K562 (cell line): ENCODE results near the gene DBX1. TPM values are rescaled to one million over a fixed set of nuclear protein-coding genes. Genes with fewer than 3 reads are reported as not detected.

ENCODE experiments used
- ARID2 ChIP-seq: fragments of 450-650 bp; IDR thresholded peaks from 2 replicates; pipeline ENCODE4 v1.6.1; 2017; ENCODE audit warnings: antibody characterized with exemption, mild to moderate bottlenecking
- ATF7 ChIP-seq: fragments of 450-650 bp; IDR thresholded peaks from 2 replicates; pipeline ENCODE4 v1.7.1; 2014; ENCODE audit warnings: mild to moderate bottlenecking, moderate library complexity
- CC2D1A ChIP-seq: fragments of 450-650 bp; IDR thresholded peaks from 2 replicates; pipeline ENCODE4 v1.6.1; 2017; ENCODE audit warnings: mild to moderate bottlenecking
- CTBP1 ChIP-seq: fragments of 450-650 bp; IDR thresholded peaks from 2 replicates; pipeline ENCODE4 v1.6.1; 2016; ENCODE audit warnings: borderline replicate concordance
- GATAD2B ChIP-seq: fragments of 450-650 bp; IDR thresholded peaks from 2 replicates; pipeline ENCODE4 v1.6.1; 2017; ENCODE audit warnings: mild to moderate bottlenecking, borderline replicate concordance
- NR2C2 ChIP-seq, 2 experiments: fragments of 200-800 bp in 1 of 2; sonication (Bioruptor generic) in 1 of 2; sonication (generic) in 1 of 2; formaldehyde crosslinking in 1 of 2; IDR thresholded peaks; 2 replicates each; pipeline versions ENCODE4 v1.6.1 to v1.8.0; 2016 to 2022; ENCODE audit warnings: mild to moderate bottlenecking in 1 of 2, missing compliant biosample characterization in 1 of 2, missing genetic modification characterization in 1 of 2, missing genetic modification reagents in 1 of 2
- RAD21 ChIP-seq, 2 experiments: fragments of 250-450 bp in 1 of 2; fragments of 450-650 bp in 1 of 2; sonication (Bioruptor Pico) in 1 of 2; formaldehyde crosslinking in 1 of 2; IDR thresholded peaks in 1 of 2; conservative IDR thresholded peaks in 1 of 2; 2 replicates each; pipeline versions ENCODE4 v1.4.0 to v1.8.0; 2020 to 2022; ENCODE audit warnings: mild to moderate bottlenecking in 2 of 2, moderate library complexity in 1 of 2
- RNF2 ChIP-seq: sonication (generic); IDR thresholded peaks from 2 replicates; pipeline ENCODE4 v1.6.1; 2016
- SNIP1 ChIP-seq: fragments of 450-650 bp; IDR thresholded peaks from 2 replicates; pipeline ENCODE4 v1.7.1; 2017; ENCODE audit warnings: low read depth, mild to moderate bottlenecking
- SP1 ChIP-seq: sonication (generic); formaldehyde crosslinking; IDR thresholded peaks from 2 replicates; pipeline ENCODE4 v1.8.1; 2022; ENCODE audit warnings: mild to moderate bottlenecking, missing genetic modification reagents
- ZNF217 ChIP-seq: sonication (generic); formaldehyde crosslinking; IDR thresholded peaks from 2 replicates; pipeline ENCODE4 v1.8.0; 2022; ENCODE audit warnings: mild to moderate bottlenecking, missing genetic modification reagents
- ZNF696 ChIP-seq: fragments of 250-450 bp; sonication (Bioruptor Pico); conservative IDR thresholded peaks from 2 replicates; pipeline ENCODE4 v1.4.0; 2020; ENCODE audit warnings: mild to moderate bottlenecking, moderate library complexity
- ZNF764 ChIP-seq: fragments of 250-450 bp; sonication (Bioruptor Pico); IDR thresholded peaks from 2 replicates; pipeline ENCODE4 v1.4.0; 2020; ENCODE audit warnings: low read depth, mild to moderate bottlenecking, moderate library complexity
- polyA plus RNA-seq, 8 experiments: library from polyadenylated mRNA; depleted of rRNA in 4 of 8; stranded (reverse) in 5 of 8; unstranded in 3 of 8; fragments of >200 nt; fragmentation: Nextera tagmentation in 2 of 8; fragmentation: Illumina TruSeq in 1 of 8; extraction: Ambion mirVana in 2 of 8; extraction: Trizol in 1 of 8; gene quantifications; 2 replicates each; pipeline versions ENCODE4 v1.2.1 to v1.2.3, GENCODE V29; 2011 to 2014; ENCODE audit warnings: inconsistent platforms in 1 of 8, missing spikeins in 1 of 8
- total RNA-seq, 7 experiments: library from RNA; depleted of rRNA in 6 of 7; stranded (reverse); fragments of >200 nt in 6 of 7; fragmentation: Illumina TruSeq in 2 of 7; extraction: Trizol in 2 of 7; gene quantifications; 2 replicates each; pipeline versions ENCODE4 v1.2.1 to v1.2.3, GENCODE V29; 2011 to 2021; ENCODE audit warnings: low replicate concordance in 1 of 7
- TF ChIP-seq, protein P1 (sequence below), 3 experiments: fragments of 200-800 bp in 1 of 3; sonication (Bioruptor generic) in 1 of 3; sonication (generic) in 1 of 3; formaldehyde crosslinking in 1 of 3; IDR thresholded peaks; 2 replicates each; pipeline versions ENCODE4 v1.6.1 to v1.8.0; 2016 to 2022; ENCODE audit warnings: mild to moderate bottlenecking in 2 of 3, missing compliant biosample characterization in 2 of 3, missing genetic modification characterization in 2 of 3, missing genetic modification reagents in 1 of 3
- TF ChIP-seq, protein P2 (sequence below): fragments of 450-650 bp; formaldehyde crosslinking; IDR thresholded peaks from 2 replicates; pipeline ENCODE4 v1.4.0; 2020; ENCODE audit warnings: mild to moderate bottlenecking, moderate library complexity

DBX1 gene
- total and polyA plus RNA-seq, 9 of the 15 experiments (the other 6 are each of a cell fraction or from before 2014, with no cell fraction given), result not detected

DNA sequence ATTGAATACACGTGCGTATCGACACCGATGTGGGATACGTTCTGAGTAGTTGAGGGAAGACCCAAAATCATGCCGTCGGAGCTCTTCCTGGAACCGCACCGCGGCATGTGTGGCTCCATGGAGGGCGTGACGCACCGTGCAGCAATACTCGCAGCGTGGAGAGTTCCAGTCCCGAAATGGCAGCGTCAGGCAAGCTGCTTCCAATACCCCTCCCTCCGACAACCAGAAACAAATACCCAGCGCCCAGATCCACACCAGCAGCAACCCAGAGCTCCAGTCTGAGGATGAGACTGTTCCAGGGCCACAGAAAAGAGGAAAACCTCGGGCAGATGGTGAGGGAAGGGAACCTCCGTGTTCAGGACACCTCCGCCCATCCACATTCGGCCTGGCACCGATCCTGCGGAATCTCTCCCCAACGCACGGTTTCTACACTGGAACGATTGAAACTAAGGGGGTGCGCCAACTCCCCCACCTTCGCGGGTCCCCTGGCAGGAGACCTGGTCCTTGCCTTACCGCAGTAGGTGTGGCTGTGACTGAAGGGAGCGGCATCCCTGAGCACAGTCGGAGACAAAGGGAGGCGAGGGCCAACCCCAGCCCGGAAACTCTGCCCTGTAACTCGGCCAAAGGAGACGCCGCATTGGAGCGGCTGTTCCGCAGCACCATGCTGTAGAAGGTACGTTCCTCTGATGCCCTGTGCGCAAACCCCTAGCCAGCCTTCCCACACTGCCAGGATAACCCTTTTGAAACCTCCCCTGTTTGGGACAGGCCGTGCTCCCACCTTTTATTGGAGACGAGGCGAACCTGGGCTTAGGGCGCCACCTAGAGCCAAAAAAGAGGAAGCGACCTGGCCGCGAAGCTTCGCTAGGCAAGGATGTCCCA lies 28.2 kb downstream of the DBX1 start (continued):
- TF ChIP-seq, protein P1, sequence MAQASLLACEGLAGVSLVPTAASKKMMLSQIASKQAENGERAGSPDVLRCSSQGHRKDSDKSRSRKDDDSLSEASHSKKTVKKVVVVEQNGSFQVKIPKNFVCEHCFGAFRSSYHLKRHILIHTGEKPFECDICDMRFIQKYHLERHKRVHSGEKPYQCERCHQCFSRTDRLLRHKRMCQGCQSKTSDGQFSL (CRISPR knock-in tag; IDR thresholded peaks at IDR 0.05), result no peak
- TF ChIP-seq, protein P1 (tag; IDR thresholded peaks at IDR 0.05), result no peak
- TF ChIP-seq ZNF764, result no peak
- no peak for TF ChIP-seq RNF2
- peak; percentile 19; the same call in 1 of the 2 replicates for TF ChIP-seq CTBP1
- TF ChIP-seq RAD21 (CRISPR knock-in tag; conservative IDR thresholded peaks at IDR 0.05 in 1 of 2, IDR thresholded peaks at IDR 0.05 in 1 of 2), result peak; percentile 92 to 94
- TF ChIP-seq ATF7, result 0 out of 2 replicates have a peak, but pooled peaks have one; percentile 16
- peak; percentile 73; the same call in 1 of the 2 replicates for TF ChIP-seq CC2D1A
- TF ChIP-seq SNIP1, result no peak
- TF ChIP-seq GATAD2B, result no peak
- peak; percentile 48; the same call in 1 of the 2 replicates for TF ChIP-seq ARID2
- no peak for TF ChIP-seq ZNF696 (CRISPR knock-in tag)
- TF ChIP-seq ZNF217 (CRISPR knock-in tag), result no peak
- no peak for TF ChIP-seq NR2C2 (CRISPR knock-in tag; IDR thresholded peaks at IDR 0.05)
- no peak for TF ChIP-seq NR2C2 (tag; IDR thresholded peaks at IDR 0.05)
- TF ChIP-seq, protein P2, sequence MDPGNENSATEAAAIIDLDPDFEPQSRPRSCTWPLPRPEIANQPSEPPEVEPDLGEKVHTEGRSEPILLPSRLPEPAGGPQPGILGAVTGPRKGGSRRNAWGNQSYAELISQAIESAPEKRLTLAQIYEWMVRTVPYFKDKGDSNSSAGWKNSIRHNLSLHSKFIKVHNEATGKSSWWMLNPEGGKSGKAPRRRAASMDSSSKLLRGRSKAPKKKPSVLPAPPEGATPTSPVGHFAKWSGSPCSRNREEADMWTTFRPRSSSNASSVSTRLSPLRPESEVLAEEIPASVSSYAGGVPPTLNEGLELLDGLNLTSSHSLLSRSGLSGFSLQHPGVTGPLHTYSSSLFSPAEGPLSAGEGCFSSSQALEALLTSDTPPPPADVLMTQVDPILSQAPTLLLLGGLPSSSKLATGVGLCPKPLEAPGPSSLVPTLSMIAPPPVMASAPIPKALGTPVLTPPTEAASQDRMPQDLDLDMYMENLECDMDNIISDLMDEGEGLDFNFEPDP (CRISPR knock-in tag), result no peak
- no peak for TF ChIP-seq SP1 (CRISPR knock-in tag)
